Frontal cortex (tissue), 4 donors: ENCODE measurements around the gene ASL. TPM values are rescaled to one million over a fixed set of nuclear protein-coding genes. Genes with fewer than 3 reads are reported as not detected.
A peak's percentile ranks its signal among the peaks of the same experiment; 100 is the strongest.
"Not testable (repeated sequence)": the region's sequence is repeated elsewhere in the genome, so short reads cannot be mapped to it uniquely, and the experiment has no call there.

ENCODE experiments used
- DNase-seq, 2 donors: peaks; one replicate each; pipeline ENCODE4 v3.0.0; 2012; ENCODE audit warnings: low spot score in 2 of 2
- FAIRE-seq: peaks from 2 replicates; lab custom pipeline; 2012; peaks lifted over from hg19 to GRCh38; lab: Jason Lieb, UNC
- total RNA-seq: library from RNA; depleted of rRNA; stranded (reverse); fragments of >200 nt; gene quantifications from one replicate; pipeline ENCODE4 v1.2.3, GENCODE V29; 2014
- donor health status: control.
- donor health status: control.
- donor health status: control.

ASL gene
- total RNA-seq, 1 donor from 2014 or later: 6.9 TPM

- FAIRE-seq (no peak), DNase-seq (peak; percentile 75 to 83)
Observed at GRCh38 chr7:66114743-66115649, 39.4 kb downstream of the ASL start, which contains the start of gene CRCP. Gene CRCP, plus strand, starts transcription at chr7:66114847. Its CDS starts 116 bp downstream, at chr7:66114963.

DNA sequence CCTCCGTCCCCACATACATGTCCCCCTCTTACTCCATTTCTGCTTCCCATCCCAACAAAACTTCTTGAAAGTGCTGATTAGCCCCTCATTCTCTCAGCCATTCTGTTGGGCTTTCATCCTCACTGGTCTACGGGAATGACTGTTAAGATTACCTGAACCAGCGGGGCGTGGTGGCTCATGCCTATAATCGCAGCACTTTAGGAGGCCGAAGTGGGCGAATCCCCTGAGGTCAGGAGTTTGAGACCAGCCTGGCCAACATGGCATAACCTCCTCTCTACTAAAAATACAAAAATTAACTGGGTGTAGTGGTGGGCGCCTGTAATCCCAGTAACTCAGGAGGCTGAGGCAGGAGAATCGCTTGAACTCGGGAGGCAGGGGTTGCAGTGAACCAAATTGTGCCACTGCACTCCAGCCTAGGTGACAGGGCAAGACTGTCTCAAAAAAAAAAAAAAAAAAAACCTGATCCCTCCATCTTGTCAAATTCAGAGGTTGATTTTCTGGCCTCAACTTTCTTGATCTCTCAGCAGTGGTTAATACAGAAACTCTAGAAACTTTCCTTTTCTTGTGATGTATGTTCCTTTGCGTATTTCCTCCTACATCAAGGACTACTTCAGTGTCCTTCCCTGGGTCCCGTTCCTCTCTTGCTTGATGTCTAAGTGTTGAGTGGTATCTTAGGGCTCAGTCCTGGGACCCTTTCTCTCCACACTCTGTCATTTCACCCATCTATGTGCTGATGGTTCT is 41.2 kb downstream of the ASL start:
- DNase-seq, FAIRE-seq: not testable (repeated sequence)

DNA sequence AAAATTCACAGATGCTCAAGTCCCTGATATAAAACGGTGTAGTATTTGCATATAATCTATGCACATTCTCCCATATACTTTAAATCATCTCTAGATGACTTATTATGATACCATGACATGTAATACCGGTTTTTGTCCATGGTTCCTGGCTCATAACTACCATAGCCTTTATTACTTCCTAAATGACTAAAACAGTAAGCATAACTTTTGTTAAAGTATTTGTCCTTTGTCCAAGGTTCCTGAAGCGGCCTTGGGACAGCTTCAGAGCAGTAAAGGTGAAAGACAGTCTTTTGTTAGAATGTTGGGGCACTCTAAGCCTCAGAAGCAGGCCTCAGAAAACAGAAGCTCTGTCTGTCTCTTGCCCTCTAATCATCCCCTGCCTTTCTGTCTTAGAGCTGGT is 43.0 kb downstream of the ASL start:
- no peak for FAIRE-seq
- DNase-seq: no peak

DNA sequence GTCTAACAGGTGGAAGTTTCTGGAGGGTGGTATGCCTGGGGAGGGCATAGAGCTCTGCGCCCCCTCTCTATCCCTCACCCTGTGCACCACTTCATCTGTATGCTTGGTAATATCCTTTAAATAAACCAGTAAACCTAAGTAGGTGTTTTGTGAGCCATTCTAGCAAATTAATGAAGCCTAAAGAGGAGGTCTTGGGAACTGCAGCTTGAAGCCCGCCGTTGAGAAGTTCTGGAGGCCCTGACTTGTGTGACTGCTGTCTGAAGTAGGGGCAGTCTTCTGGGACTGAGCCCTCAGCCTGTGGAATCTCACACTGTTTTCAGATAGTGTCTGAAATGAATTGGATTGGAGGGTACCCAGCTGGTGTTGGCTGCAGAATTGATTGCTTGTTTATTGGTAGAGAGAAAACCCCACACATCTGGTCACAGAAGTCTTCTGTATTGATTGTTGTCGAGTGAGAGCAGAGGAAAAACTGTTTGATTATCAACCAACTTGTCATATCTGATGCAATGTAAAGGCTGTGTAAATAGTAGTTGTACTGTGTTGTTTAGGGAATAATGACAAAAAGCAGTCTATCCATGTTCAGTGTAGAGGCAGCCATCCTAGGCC is 43.7 kb downstream of the ASL start:
- DNase-seq: no peak
- FAIRE-seq: no peak

DNA sequence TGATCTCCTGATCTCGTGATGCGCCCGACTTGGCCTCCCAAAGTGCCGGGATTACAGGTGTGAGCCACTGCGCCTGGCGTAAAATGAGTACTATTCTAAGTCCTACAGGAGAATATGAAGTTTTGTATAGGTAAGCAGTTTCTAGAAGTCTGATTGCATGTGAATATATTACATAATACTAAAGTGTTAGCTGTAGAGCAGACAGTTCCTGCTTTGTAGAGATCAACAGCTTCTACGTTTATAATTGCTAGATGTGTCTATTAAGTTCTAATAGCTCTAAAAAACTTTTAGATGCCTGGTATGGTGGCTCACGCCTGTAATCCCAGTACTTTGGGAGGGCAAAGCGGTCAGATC is 47.5 kb downstream of the ASL start:
- DNase-seq: no peak
- FAIRE-seq: no peak

DNA sequence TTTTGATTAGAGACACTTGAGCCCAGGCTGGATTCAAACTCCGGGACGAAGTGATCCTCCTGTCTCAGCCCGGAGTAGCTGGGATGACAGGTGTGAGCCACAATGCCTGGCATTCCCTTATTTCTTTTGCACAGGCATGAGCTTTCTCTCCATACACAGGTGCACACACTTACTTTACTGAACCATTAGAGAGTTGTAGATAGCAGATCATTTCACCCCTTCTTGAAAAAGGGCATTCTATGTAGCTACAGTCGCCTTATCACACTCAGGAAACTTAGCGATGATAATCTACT is 48.9 kb downstream of the ASL start:
- FAIRE-seq: not testable (repeated sequence)

DNA sequence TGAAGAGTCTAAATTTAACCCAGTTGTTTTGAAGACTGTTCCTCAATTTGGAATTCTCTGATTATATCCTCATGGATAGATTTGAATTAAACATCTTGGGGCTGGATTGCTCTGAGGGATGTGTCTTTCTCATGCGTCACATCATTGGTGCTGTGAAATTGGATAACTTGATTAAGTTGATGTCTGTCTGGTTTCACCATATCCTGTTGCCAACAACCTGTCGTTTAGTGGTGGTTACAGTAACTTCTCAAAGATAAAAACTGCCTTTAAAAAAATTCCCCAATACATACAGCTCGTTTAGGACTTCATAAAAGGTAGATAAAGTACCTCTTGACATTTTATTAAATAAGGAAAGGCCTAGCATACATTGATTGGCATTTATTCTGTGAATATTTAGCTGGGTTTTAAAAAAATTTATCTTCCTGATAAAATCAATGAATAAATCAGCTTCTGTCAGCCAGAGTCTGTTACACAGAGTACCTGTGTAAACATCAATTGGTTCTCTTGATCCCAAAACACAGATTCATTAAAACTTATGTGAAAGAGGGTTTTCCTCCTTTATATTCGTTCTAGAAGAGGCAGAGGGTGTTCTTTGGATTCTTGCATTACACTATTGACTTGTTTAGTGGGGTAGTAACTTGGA is 49.6 kb downstream of the ASL start:
- FAIRE-seq: no peak

More for the DNA sequence above, 48.9 kb downstream of the ASL start:
- not testable (repeated sequence) for DNase-seq

DNA sequence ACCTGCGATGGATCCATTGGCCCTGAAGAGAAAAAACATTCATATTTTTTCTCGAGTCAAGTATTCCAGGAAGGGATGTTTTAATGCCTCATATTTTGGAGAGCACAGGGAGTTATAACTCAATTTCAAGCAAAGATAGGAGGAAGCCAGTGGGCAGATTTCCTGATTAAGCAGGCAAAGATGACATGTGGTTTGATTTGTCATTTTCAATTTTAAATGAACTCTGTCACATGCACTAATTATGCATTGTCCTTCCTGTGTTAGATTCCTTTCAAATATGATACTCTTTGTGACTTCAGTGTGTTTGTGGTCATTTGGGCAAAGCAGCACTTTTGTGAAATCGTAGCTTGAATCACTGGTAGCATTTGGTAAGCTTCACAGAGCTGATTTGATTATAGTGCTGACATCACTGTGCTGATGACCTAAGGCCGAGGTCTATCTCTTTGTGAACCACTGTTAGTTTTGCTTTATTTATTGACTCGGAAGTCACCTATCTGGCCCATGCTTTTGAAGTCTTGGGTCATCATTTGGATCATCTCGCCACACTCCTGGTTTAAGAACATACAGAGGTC is 50.2 kb downstream of the ASL start:
- DNase-seq, FAIRE-seq: not testable (repeated sequence)

More for the DNA sequence above, 49.6 kb downstream of the ASL start:
- DNase-seq: no peak

DNA sequence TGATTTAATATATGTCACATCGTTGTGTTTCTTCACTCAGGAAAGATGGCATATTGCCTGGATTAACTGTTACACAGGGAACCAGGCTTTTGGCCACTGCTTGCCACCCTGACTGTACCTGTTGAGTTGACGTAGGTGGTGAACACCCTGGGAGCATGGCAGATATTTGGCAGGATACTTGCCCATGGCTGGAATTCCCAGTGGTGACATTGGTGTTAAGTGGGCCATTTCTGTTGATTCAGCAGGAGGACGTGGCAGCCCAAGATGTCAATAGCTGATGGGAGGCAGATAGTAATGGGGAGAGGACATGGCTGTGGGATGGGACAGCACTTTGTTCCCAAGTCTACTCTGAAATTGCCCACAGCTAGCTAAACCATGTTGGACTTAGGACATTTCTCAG is 51.6 kb downstream of the ASL start:
- DNase-seq, FAIRE-seq: not testable (repeated sequence)

DNA sequence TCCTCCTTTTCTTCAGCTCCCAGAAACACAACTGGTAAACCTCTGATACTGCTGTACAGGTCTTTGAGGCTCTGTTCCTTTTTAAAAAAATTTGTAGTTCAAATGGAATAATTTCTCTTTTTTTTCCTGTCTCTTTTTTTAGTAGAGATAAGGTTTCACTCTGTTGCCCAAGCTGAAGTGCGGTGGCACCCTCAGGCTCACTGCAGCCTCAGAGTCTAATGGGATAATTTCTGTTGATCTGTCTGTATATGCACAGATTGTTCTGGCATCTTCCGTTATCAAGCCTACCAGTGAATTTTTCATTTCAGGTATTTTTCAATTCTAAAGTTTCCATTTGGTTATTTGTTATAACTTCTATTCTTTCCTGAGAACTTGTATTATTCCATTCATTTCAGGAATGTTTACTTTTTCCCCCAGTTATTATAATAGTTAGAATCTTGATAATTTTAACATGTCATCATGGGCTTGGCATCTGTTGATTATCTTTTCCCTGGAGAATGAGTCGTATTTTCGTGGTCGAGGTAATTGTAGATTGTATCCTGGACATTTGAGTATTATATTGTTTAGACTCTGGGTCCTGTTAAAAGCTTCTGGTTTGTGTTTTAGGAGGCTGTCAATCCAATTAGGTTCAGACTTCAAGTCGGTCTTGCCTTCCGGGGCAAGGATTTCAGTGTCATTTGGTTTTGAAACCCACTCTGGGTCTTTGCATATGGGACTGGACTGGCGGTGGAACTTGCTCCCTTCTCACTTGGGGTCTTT is 63.6 kb downstream of the ASL start:
- no peak for FAIRE-seq

DNA sequence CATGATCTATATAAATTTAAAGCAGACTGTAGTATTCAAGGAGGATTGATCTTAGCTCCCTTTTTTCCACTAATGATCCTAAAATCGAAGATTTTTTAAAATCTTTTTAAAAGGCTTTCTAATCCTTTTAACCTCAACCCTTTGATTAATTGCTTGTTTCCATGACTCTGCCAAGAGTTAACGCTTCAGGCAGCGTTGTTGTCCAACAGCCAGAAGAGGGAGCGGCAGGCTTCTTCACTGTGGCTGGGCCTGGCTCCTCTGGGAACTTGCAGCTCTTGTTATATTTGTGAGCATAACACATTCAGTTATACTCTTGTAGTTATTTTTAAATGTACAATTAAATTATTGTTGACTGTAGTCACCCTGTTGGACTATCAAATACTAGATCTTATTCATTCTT is 65.3 kb downstream of the ASL start:
- no peak for FAIRE-seq
- DNase-seq: peak in 1 of 2 donors; percentile 55

More for the DNA sequence above, 63.6 kb downstream of the ASL start:
- no peak for DNase-seq

GRCh38 chr7:66142334-66142733 is 66.7 kb downstream of the ASL start:
- DNase-seq: no peak
- FAIRE-seq: no peak

DNA sequence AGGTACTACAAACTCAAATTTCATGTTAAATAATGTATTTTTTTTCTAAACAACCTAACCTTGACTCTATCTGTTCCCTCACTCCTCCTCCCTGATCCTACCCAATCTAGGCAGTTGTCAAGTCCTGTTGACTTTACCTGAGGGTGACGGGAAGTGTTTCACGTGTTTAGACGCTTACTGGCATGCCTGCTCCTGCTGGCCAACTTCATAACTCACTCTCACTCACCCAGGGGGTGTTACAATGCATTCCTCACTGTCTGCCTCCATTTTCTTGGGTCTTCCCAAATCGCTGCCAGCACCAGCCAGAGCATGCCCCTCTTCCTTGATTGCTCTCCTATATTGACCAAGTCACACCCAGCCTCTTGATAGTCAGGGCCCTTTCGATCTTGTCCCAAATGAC is 67.4 kb downstream of the ASL start:
- FAIRE-seq: no peak
- no peak for DNase-seq

Other genes with a start within 250 kb of the ASL start
- 26.9 TPM for gene VKORC1L1, start 202.7 kb upstream of the ASL start, total RNA-seq
- 19.6 TPM for gene GUSB, start 93.6 kb upstream of the ASL start, total RNA-seq
- gene CRCP, start 39.0 kb downstream of the ASL start, total RNA-seq: 62.4 TPM
- 104 TPM for gene TPST1, start 129.5 kb downstream of the ASL start, total RNA-seq